ENCODE results near the gene TSPAN5. TPM values are rescaled to one million over a fixed set of nuclear protein-coding genes. Genes with fewer than 3 reads are reported as not detected.

Gene TSPAN5
- total and polyA plus RNA-seq, 2 of the 4 experiments (the other 2 are of a cell fraction) = 64.8 to 79.6 TPM

DNA sequence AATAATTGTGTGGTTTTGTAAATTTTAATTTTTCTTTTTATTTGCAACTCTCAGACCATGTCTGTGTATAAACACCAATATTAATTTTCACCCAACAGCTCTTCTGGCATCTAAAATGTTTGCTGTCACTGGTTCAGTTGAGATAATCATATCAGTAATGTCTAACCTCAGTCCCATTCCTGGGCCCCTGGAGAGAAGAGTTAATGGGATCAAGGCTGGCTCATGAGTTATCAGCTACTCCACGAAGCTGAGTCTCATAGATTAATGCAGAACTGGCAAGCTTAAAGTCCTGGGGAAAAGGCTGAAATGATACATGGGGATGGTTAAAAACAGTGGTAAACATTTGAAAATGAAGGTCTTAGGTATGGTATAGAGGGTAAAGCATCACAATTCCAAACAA is 28.4 kb upstream of the TSPAN5 start:
- BruUV-seq (replicated peaks) = no TSS peak
- Histone ChIP-seq H3K23ac (ENCODE audit: low read depth, low read length) (no peak overlapping the region), H3K14ac (replicated peaks; ENCODE audit: low read depth, low read length) (no peak overlapping the region), H4K8ac (ENCODE audit: low read depth in 2 of 2, low read length in 2 of 2) (no peak overlapping the region), H3K4me2 (ENCODE audit: low read depth, low read length) (no peak overlapping the region), H3K9me1 (ENCODE audit: insufficient read depth, low read length) (peaks cover 6% of the 10 kb centered on the region; the same call in 1 of the 2 replicates), H3K4me1 (ENCODE audit: control insufficient read depth, insufficient read depth, low read length) (peaks cover 5% of the 10 kb centered on the region), H2AFZ (replicated peaks; ENCODE audit: low read length, poor library complexity) (no peak overlapping the region), H3K56ac (ENCODE audit: extremely low read depth, insufficient read depth, low read length) (no peak overlapping the region), H2BK20ac (ENCODE audit: low read depth, low read length) (no peak overlapping the region), H3K18ac (ENCODE audit: low read depth, low read length) (no peak overlapping the region), H4K91ac (ENCODE audit: insufficient read depth, low read depth, low read length) (no peak overlapping the region), H3K9ac (ENCODE audit: low read depth, low read length) (no peak overlapping the region), H3K4ac (ENCODE audit: low read depth, low read length) (no peak overlapping the region), H2BK15ac (ENCODE audit: low read depth, low read length) (no peak overlapping the region), H2BK5ac (ENCODE audit: low read depth, low read length, poor library complexity, severe bottlenecking) (no peak overlapping the region), H4K5ac (ENCODE audit: low read depth, low read length) (no peak overlapping the region), H3K79me1 (ENCODE audit: low read depth in 1 of 2, low read length in 2 of 2) (no peaks in the 10 kb centered on the region), H3K9me3 (ENCODE audit: control insufficient read depth, insufficient read depth, low read length) (no peaks in the 10 kb centered on the region), H4K20me1 (ENCODE audit: insufficient read depth, low read length) (no peaks in the 10 kb centered on the region), H2BK120ac (ENCODE audit: low read depth, low read length) (no peak overlapping the region), H3K27me3 (ENCODE audit: control insufficient read depth, insufficient read depth, low read length) (no peaks in the 10 kb centered on the region), H2AK5ac (ENCODE audit: low read depth, low read length) (no peak overlapping the region), H3K27ac (ENCODE audit: insufficient read depth, low read length) (no peak overlapping the region), H3K36me3 (ENCODE audit: control insufficient read depth, insufficient read depth, low read length) (no peaks in the 10 kb centered on the region), H2AK9ac (replicated peaks; ENCODE audit: low read depth, low read length, poor library complexity) (no peak overlapping the region), H3K4me3 (ENCODE audit: insufficient read depth, low read depth, low read length) (no peak overlapping the region)
- in situ Hi-C loops (cut with MboI; ENCODE audit: low sequenced_read_pairs) (no loop called here), intact Hi-C loops (cut with micrococcal nuclease) (no loop called here), dilution Hi-C loops (cut with HindIII; ENCODE audit: low sequenced_read_pairs, unreplicated experiment) (no loop called here)
- no peak for ATAC-seq (ENCODE audit: low read depth)
- ChIA-PET POLR2A (ENCODE audit: unreplicated experiment) (no interaction called here), CTCF (no interaction called here)
- 40% methylated on average over 1 of the region's 1 CpG; no CpG with 5 or more reads in 1 of the 2 experiments for WGBS, 2 experiments (ENCODE audit: extremely low coverage in 2 of 2, insufficient read length in 1 of 2)
- TF ChIP-seq RAD21 (IDR thresholded peaks at IDR 0.05; ENCODE audit: low read length) (no peak), SMC3 (IDR thresholded peaks at IDR 0.05; ENCODE audit: low read depth, low read length) (no peak), CHD1 (IDR thresholded peaks at IDR 0.05; ENCODE audit: low read depth, low read length) (no peak), CEBPB (IDR thresholded peaks at IDR 0.05; ENCODE audit: low read depth, low read length) (no peak), MAZ (IDR thresholded peaks at IDR 0.05; ENCODE audit: borderline replicate concordance, low read depth, low read length) (no peak), RCOR1 (IDR thresholded peaks at IDR 0.05; ENCODE audit: insufficient replicate concordance, low read length) (no peak), NFE2L2 (IDR thresholded peaks at IDR 0.05; ENCODE audit: low read depth, low read length) (no peak), RFX5 (IDR thresholded peaks at IDR 0.05; ENCODE audit: low read depth, low read length) (no peak), MXI1 (IDR thresholded peaks at IDR 0.05; ENCODE audit: borderline replicate concordance, low read depth, low read length) (no peak), POLR2A (IDR thresholded peaks at IDR 0.05; ENCODE audit: low read depth, low read length) (no peak), BHLHE40 (IDR thresholded peaks at IDR 0.05; ENCODE audit: low read depth, low read length) (no peak), MAFK (IDR thresholded peaks at IDR 0.05; ENCODE audit: low read depth, low read length) (no peak), FOS (IDR thresholded peaks at IDR 0.05; ENCODE audit: low read depth, low read length) (no peak)
- TF ChIP-seq, protein P1, sequence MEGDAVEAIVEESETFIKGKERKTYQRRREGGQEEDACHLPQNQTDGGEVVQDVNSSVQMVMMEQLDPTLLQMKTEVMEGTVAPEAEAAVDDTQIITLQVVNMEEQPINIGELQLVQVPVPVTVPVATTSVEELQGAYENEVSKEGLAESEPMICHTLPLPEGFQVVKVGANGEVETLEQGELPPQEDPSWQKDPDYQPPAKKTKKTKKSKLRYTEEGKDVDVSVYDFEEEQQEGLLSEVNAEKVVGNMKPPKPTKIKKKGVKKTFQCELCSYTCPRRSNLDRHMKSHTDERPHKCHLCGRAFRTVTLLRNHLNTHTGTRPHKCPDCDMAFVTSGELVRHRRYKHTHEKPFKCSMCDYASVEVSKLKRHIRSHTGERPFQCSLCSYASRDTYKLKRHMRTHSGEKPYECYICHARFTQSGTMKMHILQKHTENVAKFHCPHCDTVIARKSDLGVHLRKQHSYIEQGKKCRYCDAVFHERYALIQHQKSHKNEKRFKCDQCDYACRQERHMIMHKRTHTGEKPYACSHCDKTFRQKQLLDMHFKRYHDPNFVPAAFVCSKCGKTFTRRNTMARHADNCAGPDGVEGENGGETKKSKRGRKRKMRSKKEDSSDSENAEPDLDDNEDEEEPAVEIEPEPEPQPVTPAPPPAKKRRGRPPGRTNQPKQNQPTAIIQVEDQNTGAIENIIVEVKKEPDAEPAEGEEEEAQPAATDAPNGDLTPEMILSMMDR (conservative IDR thresholded peaks at IDR 0.05; ENCODE audit: low read depth, low read length) = no peak
- TF ChIP-seq, protein P2, sequence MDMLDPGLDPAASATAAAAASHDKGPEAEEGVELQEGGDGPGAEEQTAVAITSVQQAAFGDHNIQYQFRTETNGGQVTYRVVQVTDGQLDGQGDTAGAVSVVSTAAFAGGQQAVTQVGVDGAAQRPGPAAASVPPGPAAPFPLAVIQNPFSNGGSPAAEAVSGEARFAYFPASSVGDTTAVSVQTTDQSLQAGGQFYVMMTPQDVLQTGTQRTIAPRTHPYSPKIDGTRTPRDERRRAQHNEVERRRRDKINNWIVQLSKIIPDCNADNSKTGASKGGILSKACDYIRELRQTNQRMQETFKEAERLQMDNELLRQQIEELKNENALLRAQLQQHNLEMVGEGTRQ (IDR thresholded peaks at IDR 0.05; ENCODE audit: low read depth, low read length) = no peak
- TF ChIP-seq, protein P3, sequence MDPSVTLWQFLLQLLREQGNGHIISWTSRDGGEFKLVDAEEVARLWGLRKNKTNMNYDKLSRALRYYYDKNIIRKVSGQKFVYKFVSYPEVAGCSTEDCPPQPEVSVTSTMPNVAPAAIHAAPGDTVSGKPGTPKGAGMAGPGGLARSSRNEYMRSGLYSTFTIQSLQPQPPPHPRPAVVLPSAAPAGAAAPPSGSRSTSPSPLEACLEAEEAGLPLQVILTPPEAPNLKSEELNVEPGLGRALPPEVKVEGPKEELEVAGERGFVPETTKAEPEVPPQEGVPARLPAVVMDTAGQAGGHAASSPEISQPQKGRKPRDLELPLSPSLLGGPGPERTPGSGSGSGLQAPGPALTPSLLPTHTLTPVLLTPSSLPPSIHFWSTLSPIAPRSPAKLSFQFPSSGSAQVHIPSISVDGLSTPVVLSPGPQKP (IDR thresholded peaks at IDR 0.05; ENCODE audit: borderline replicate concordance, low read depth, low read length) = no peak
- no peak for DNase-seq

All from IMR-90 (cell line).